AG09309 (cell line): ENCODE results near the gene TMEM107.
"Not testable (repeated sequence)": the region's sequence is repeated elsewhere in the genome, so short reads cannot be mapped to it uniquely, and the experiment has no call there.

Experiments used
- DNase-seq: peaks from one replicate; pipeline ENCODE4 v3.0.0-alpha.2; 2010; ENCODE audit warnings: low read depth
- H3K4me3 ChIP-seq: 2 replicates; pipeline ENCODE4 v1.5.1; 2011; ENCODE audit warnings: mild to moderate bottlenecking, low read depth, low read length, moderate library complexity; ENCODE audit not compliant: control insufficient read depth
- CTCF ChIP-seq: IDR thresholded peaks from 2 replicates; pipeline ENCODE4 v1.5.1; 2011; ENCODE audit warnings: mild to moderate bottlenecking, low read depth, low read length, inconsistent platforms; ENCODE audit not compliant: insufficient read depth, control insufficient read depth; ENCODE audit errors: missing control alignments

The TMEM107 gene

DNA sequence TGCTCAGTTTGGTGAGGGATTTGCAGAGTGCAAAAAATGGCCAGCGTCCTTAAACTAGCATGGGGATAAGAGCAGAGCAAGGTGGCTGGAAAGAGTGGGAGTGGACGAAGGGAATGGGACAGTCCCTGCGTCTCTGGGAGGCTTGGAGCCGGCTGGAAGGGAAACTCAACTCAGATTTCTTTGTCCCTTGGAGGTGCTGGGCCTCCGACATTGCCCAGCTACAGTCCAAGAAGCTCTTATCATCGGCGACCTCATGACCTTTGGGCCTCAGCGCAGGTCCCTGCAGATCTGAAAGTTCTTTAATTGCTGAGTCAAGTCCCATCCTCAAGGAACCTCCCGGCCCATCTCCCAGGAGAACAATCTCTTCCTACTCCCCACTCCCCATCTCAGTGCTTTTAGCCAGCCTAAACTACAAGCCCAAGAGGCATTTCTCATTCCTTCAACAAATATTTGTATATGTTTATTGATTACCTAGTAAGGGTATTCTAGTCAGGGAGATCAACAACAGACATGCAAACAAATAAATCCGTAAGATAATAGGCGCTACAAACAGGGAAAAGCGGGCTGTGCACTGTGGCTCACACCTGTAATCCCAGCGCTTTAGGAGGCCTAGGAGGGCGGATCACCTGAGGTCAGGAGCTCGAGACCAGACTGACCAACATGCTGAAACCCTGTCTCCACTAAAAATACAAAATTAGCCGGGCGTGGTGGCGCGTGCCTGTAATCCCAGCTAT, 985 bp upstream of the TMEM107 start:
- DNase-seq: no peak

GRCh38 chr17:8175795-8176196, 384 bp downstream of the TMEM107 start:
- peak overlapping the region; percentile 70 for H3K4me3 ChIP-seq
- no peak for DNase-seq
- TF ChIP-seq CTCF: no peak

More for the DNA sequence above, 985 bp upstream of the TMEM107 start:
- TF ChIP-seq CTCF: no peak
- H3K4me3 ChIP-seq: peak overlapping the region; percentile 70

- DNase-seq: no peak
- peak overlapping the region; percentile 18 for H3K4me3 ChIP-seq
- no peak for TF ChIP-seq CTCF
These were observed 2.3 kb downstream of the TMEM107 start for GRCh38 chr17:8173871-8174322.

DNA sequence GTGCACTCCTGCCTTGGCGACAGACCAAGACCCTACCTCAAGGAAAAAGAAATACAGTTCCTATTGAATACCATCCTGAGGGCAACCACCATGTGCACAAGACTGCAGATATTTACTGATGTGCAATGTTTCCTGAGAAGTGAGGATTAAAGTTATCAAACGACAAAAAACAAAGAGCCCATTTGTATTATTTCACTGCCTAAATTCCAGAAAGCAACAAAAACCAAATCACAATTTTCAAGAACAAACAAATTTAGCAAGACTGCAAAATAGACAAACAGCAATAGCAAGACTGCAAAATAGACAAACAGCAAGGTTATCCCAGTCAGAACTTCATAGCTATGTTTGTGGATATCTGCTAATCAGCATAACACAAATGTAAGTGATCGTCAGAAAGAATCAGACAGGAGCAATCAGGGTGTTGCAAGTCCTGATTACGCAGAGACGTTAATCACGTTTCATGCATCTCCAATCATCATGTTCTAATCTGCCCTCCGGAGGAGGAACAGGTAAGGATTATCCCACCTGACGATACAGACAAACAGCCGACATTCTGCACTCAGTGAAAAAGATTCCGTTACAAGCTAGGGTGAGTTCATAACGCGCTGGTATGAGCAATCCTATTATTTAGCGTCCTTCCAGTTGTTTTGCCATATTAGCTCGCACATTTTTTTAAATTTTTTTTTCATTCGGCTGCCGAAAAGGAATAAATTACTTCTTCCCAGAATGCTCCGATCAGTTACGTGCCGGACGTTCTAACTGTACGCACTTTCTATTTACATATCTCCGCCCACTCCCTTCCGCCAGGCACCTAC, 2.9 kb downstream of the TMEM107 start:
- peak; percentile 90 for DNase-seq
- peak overlapping the region; percentile 18 for H3K4me3 ChIP-seq
- TF ChIP-seq CTCF: no peak

DNA sequence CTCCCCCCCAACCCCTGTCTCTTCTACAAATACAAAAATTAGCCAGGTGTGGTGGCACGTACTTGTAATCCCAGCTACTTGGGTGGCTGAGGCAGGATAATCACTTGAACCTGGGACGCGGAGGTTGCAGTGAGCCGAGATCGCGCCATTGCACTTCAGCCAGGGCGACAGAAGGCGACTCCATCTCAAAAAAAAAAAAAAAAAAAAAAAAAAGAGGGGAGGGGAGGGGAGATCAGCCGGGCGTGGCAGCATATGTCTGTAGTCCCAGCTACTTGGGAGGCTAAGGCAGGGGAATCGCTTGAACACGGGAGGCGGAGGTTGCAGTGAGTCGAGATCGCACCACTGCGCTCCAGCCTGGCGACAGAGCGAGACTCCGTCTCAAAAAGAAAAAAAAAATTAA, 6.0 kb downstream of the TMEM107 start:
- DNase-seq, H3K4me3 ChIP-seq: not testable (repeated sequence)

GRCh38 chr17:8167526-8167925, 8.7 kb downstream of the TMEM107 start:
- H3K4me3 ChIP-seq: no peak overlapping the region
- no peak for DNase-seq
- TF ChIP-seq CTCF: no peak

GRCh38 chr17:8166731-8167130, 9.4 kb downstream of the TMEM107 start:
- no peak for TF ChIP-seq CTCF
- no peak overlapping the region for H3K4me3 ChIP-seq
- no peak for DNase-seq
